Colonic mucosa (tissue), 4 donors: Measurements from ENCODE around the gene LRRFIP2. TPM values are rescaled to one million over a fixed set of nuclear protein-coding genes. Genes with fewer than 3 reads are reported as not detected.

Experiments used
- DNase-seq: peaks from one replicate; pipeline ENCODE4 v3.0.0-alpha.2; 2020
- H3K27ac ChIP-seq: fragments of 200-600 bp; one replicate; pipeline ENCODE4 v1.8.0; 2021
- H3K27me3 ChIP-seq: fragments of 200-600 bp; one replicate; pipeline ENCODE4 v1.8.0; 2021
- H3K36me3 ChIP-seq: fragments of 200-600 bp; one replicate; pipeline ENCODE4 v1.8.0; 2021
- H3K4me1 ChIP-seq: fragments of 200-600 bp; one replicate; pipeline ENCODE4 v1.8.0; 2021; ENCODE audit warnings: mild to moderate bottlenecking
- H3K4me3 ChIP-seq: fragments of 200-600 bp; one replicate; pipeline ENCODE4 v1.8.0; 2021
- H3K9ac ChIP-seq, 2 donors: one replicate each; pipeline ENCODE4 v1.7.0; 2013; ENCODE audit warnings: control low read depth in 2 of 2, low read depth in 2 of 2, low read length in 2 of 2
- H3K9me3 ChIP-seq: fragments of 200-600 bp; one replicate; pipeline ENCODE4 v1.8.0; 2021
- intact Hi-C: fragments of 100-400 bp; cut with DNase I; formaldehyde crosslinking; loops from one replicate; pipeline ENCODE4 v1.14.1; 2022
- total RNA-seq, 2 donors: library from RNA; stranded (reverse); fragmentation: NEBNext Ultra II Directional in 1 of 2; extraction: Animal tissue kit (Norgen Biotek cat#: 25700) in 1 of 2; gene quantifications; one replicate each; pipeline ENCODE4 v1.2.1, GENCODE V29; 2021
- TF ChIP-seq, protein P1 (sequence below): fragments of 200-600 bp; IDR thresholded peaks from one replicate; pipeline ENCODE4 v1.8.0; 2022; ENCODE audit warnings: antibody characterized with exemption, mild to moderate bottlenecking
- donor health status: healthy.
- donor health status: DM: no; HTN: no; CAD: no.
- donor health status: DM: no; HTN: no; CAD: no.

The LRRFIP2 gene
- total RNA-seq, 2 donors from 2014 or later: 87.0 to 120 TPM

- TF ChIP-seq, protein P1, sequence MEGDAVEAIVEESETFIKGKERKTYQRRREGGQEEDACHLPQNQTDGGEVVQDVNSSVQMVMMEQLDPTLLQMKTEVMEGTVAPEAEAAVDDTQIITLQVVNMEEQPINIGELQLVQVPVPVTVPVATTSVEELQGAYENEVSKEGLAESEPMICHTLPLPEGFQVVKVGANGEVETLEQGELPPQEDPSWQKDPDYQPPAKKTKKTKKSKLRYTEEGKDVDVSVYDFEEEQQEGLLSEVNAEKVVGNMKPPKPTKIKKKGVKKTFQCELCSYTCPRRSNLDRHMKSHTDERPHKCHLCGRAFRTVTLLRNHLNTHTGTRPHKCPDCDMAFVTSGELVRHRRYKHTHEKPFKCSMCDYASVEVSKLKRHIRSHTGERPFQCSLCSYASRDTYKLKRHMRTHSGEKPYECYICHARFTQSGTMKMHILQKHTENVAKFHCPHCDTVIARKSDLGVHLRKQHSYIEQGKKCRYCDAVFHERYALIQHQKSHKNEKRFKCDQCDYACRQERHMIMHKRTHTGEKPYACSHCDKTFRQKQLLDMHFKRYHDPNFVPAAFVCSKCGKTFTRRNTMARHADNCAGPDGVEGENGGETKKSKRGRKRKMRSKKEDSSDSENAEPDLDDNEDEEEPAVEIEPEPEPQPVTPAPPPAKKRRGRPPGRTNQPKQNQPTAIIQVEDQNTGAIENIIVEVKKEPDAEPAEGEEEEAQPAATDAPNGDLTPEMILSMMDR: no peak
- no peak overlapping the region for H3K9ac ChIP-seq
Observed at GRCh38 chr3:37145611-37146010, 28.8 kb downstream of the LRRFIP2 start.

GRCh38 chr3:37144806-37145205 lies 29.6 kb downstream of the LRRFIP2 start:
- no peaks in the 10 kb centered on the region for H3K4me1 ChIP-seq
- peaks cover 4% of the 10 kb centered on the region for H3K36me3 ChIP-seq
- H3K27ac ChIP-seq: no peak overlapping the region
- intact Hi-C loops: no loop called here
- no peaks in the 10 kb centered on the region for H3K9me3 ChIP-seq
- DNase-seq: no peak
- H3K9ac ChIP-seq: no peak overlapping the region
- TF ChIP-seq, protein P1: no peak
- no peaks in the 10 kb centered on the region for H3K27me3 ChIP-seq
- H3K4me3 ChIP-seq: no peak overlapping the region

More at GRCh38 chr3:37145611-37146010, 28.8 kb downstream of the LRRFIP2 start:
- no peak overlapping the region for H3K4me3 ChIP-seq
- H3K4me1 ChIP-seq: no peaks in the 10 kb centered on the region
- DNase-seq: no peak
- no peak overlapping the region for H3K27ac ChIP-seq
- intact Hi-C loops: no loop called here
- no peaks in the 10 kb centered on the region for H3K9me3 ChIP-seq
- H3K36me3 ChIP-seq: peaks cover 4% of the 10 kb centered on the region
- no peaks in the 10 kb centered on the region for H3K27me3 ChIP-seq

- H3K9me3 ChIP-seq: no peaks in the 10 kb centered on the region
- intact Hi-C loops: no loop called here
- no peak for DNase-seq
- no peaks in the 10 kb centered on the region for H3K4me1 ChIP-seq
- H3K4me3 ChIP-seq: no peak overlapping the region
- peaks cover 4% of the 10 kb centered on the region for H3K36me3 ChIP-seq
- TF ChIP-seq, protein P1: no peak
- no peak overlapping the region for H3K27ac ChIP-seq
- H3K27me3 ChIP-seq: no peaks in the 10 kb centered on the region
- no peak overlapping the region for H3K9ac ChIP-seq
Observed at GRCh38 chr3:37143821-37144220, 30.6 kb downstream of the LRRFIP2 start.

GRCh38 chr3:37141676-37142075 lies 32.7 kb downstream of the LRRFIP2 start:
- H3K9ac ChIP-seq: no peak overlapping the region
- no peak for DNase-seq
- intact Hi-C loops: no loop called here
- TF ChIP-seq, protein P1: no peak
- no peak overlapping the region for H3K4me3 ChIP-seq
- H3K36me3 ChIP-seq: no peaks in the 10 kb centered on the region
- no peak overlapping the region for H3K27ac ChIP-seq
- H3K9me3 ChIP-seq: no peaks in the 10 kb centered on the region
- no peaks in the 10 kb centered on the region for H3K27me3 ChIP-seq
- no peaks in the 10 kb centered on the region for H3K4me1 ChIP-seq

DNA sequence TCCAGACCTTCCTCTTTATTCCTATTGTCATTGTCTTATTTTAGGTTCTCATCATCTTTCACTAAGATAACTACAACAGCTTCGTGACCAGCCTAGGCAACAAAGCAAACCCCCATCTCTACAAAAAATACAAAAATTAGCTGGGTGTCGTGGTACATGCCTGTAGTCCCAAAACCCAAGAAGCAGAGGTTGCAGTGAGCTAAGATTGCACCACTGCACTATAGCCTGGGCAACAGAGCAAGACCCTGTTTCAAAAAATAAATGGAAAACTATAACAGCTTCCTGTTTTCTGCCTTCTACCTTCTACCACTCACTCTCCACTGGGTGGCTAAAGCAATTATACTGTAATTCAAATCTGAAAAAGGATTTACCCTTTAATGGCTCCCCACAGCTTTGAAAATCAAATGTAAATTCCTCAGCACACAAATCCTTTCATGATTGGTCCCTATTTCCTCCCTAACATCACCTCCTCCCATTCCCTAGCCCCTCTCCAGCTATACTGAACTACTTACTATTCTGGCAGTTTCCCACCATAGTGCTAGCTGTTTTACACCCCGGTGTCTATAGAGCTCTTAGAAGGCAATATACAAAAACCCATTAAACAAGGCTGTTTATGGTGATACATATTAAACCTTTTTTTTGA lies 33.4 kb downstream of the LRRFIP2 start:
- intact Hi-C loops: no loop called here
- Histone ChIP-seq H3K9ac (no peak overlapping the region), H3K9me3 (no peaks in the 10 kb centered on the region), H3K27me3 (no peaks in the 10 kb centered on the region), H3K36me3 (no peaks in the 10 kb centered on the region), H3K27ac (no peak overlapping the region), H3K4me3 (no peak overlapping the region), H3K4me1 (no peaks in the 10 kb centered on the region)
- TF ChIP-seq, protein P1: no peak
- no peak for DNase-seq
